Neural progenitor cell (in vitro differentiated cells): ENCODE measurements around the gene ZC3H18.

ENCODE experiments used
- CTCF ChIP-seq: fragments of 200-600 bp; sonication (generic); IDR thresholded peaks from 2 replicates; pipeline ENCODE4 v1.5.1; 2017; ENCODE audit warnings: antibody characterized with exemption, mild to moderate bottlenecking
- EZH2 ChIP-seq: fragments of 200-600 bp; sonication (generic); IDR thresholded peaks from 2 replicates; pipeline ENCODE4 v1.6.1; 2017; ENCODE audit warnings: antibody characterized with exemption, mild to moderate bottlenecking, moderate library complexity

GRCh38 chr16:88662222-88662842, 92.1 kb downstream of the ZC3H18 start:
- TF ChIP-seq EZH2: no peak
- TF ChIP-seq CTCF: peak; percentile 2
